Astrocyte (in vitro differentiated cells and primary cell): Measurements from ENCODE around the gene MEDAG.

Experiments
- CTCF ChIP-seq: IDR thresholded peaks from 2 replicates; pipeline ENCODE4 v1.5.1; 2011; ENCODE audit warnings: low read depth, mild to moderate bottlenecking, inconsistent platforms, low read length, moderate library complexity; ENCODE audit not compliant: insufficient read depth
- EZH2 ChIP-seq: IDR thresholded peaks from 2 replicates; pipeline ENCODE4 v1.6.1; 2012; ENCODE audit warnings: mild to moderate bottlenecking, low read length, inconsistent platforms; ENCODE audit not compliant: insufficient read depth

- no peak for TF ChIP-seq CTCF
- no peak for TF ChIP-seq EZH2
These were observed 51.3 kb downstream of the MEDAG start for GRCh38 chr13:30957258-30957943.
